GM12892 (cell line): Measurements from ENCODE around the gene ZDHHC4.

ENCODE experiments used
- POLR2A ChIP-seq: IDR thresholded peaks from 2 replicates; pipeline ENCODE4 v1.6.1; 2011; ENCODE audit warnings: low read depth, low read length, control low read depth
- POLR2AphosphoS5 ChIP-seq: IDR thresholded peaks from 2 replicates; pipeline ENCODE4 v1.6.1; 2011; ENCODE audit warnings: low read depth, low read length, control low read depth
- TAF1 ChIP-seq: IDR thresholded peaks from 2 replicates; pipeline ENCODE4 v1.6.1; 2011; ENCODE audit warnings: low read depth, mild to moderate bottlenecking, control low read depth, low read length, borderline replicate concordance

- TF ChIP-seq POLR2A (no peak), POLR2AphosphoS5 (no peak), TAF1 (no peak)
Measured at GRCh38 chr7:6536262-6537260, 40.7 kb upstream of the ZDHHC4 start.
